H7 (cell line): Measurements from ENCODE around the gene TMEM138. TPM values are rescaled to one million over a fixed set of nuclear protein-coding genes. Genes with fewer than 3 reads are reported as not detected.

ENCODE experiments used
- DNase-seq: peaks from one replicate; pipeline ENCODE4 v3.0.0; 2012
- H3K27me3 ChIP-seq: 2 replicates; pipeline ENCODE4 v1.6.0; 2011; ENCODE audit warnings: mild to moderate bottlenecking, low read length; ENCODE audit not compliant: control insufficient read depth, insufficient read depth
- H3K36me3 ChIP-seq: replicated peaks from 2 replicates; pipeline ENCODE4 v1.5.1; 2011; ENCODE audit warnings: low read length; ENCODE audit not compliant: control insufficient read depth, insufficient read depth
- H3K4me3 ChIP-seq: 2 replicates; pipeline ENCODE4 v1.5.1; 2011; ENCODE audit warnings: low read depth, mild to moderate bottlenecking, control low read depth, low read length, moderate library complexity; ENCODE audit not compliant: insufficient read depth
- total RNA-seq: library from RNA; depleted of rRNA; stranded (reverse); fragments of >200 nt; shearing (Covaris generic); gene quantifications from 2 replicates; pipeline ENCODE4 v1.2.3, GENCODE V29; 2014

The TMEM138 gene
- total RNA-seq, 1 experiment from 2014 or later, result 33.9 TPM

- no peak for DNase-seq
- no peaks in the 10 kb centered on the region for H3K27me3 ChIP-seq
- no peaks in the 10 kb centered on the region; the same call in none of the 2 replicates for H3K36me3 ChIP-seq
- no peak overlapping the region for H3K4me3 ChIP-seq
Measured at GRCh38 chr11:61349916-61350315, 12.3 kb upstream of the TMEM138 start.

DNA sequence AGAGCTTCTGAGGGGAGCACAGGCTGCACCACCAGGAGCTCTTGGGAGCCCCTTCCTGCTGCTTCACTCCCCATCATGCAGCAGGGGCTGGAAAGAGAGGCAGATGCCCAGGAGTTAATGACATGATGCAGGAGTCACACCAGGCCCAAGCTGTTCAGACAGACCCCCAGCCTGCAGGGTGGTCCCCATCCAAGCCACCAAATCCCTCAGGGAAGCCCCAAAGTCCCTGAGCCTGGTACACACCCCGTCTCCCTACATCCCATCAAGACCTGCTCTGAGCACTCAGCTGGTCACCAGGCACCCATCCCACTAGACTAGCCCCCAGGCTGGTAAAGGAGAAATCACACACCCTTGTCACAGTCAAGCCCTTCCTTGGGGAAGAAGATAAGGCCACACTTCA lies 11.8 kb upstream of the TMEM138 start:
- H3K27me3 ChIP-seq, result no peaks in the 10 kb centered on the region
- H3K4me3 ChIP-seq, result no peak overlapping the region
- no peaks in the 10 kb centered on the region; the same call in none of the 2 replicates for H3K36me3 ChIP-seq
- DNase-seq, result no peak

DNA sequence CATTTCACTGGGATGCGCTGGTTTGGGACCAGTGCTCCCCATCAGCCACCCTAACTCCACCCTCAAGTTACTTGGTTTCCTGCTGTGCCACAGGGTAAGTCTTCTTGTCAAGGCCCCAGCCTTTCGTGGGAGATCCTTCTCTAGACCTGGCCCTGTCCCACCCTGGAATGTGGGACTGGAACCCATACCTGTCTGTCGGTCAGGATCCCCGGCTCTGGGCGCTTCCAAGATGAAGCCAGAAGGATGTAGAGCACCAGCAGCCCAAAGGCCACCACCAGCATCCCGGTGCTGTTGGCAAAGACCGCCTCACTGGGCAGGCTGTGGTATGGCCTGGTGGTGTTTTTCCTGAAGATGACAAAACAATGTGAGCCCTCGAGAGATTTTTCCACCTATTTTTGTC lies 11.4 kb upstream of the TMEM138 start:
- no peak overlapping the region for H3K4me3 ChIP-seq
- H3K27me3 ChIP-seq, result no peaks in the 10 kb centered on the region
- no peaks in the 10 kb centered on the region; the same call in none of the 2 replicates for H3K36me3 ChIP-seq
- no peak for DNase-seq

DNA sequence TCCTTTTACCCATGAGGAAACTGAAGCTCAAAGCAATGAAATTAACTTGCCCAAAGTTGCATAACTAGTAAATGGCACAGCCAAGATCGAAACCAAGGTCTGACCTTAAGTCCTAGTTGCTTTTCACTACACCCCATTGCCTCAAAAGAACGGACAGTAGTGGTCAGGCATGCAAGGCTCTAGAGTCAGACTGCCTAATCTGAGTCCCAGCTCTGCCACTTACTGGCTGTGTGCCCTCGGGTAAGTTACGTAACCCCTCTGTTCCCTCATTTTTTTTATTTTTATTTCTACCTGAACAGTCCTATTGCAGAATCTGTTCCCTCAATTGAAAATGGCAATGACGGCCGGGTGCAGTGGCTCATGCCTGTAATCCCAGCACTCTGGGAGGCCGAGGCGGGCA lies 10.1 kb upstream of the TMEM138 start:
- Histone ChIP-seq H3K4me3 (no peak overlapping the region), H3K36me3 (no peaks in the 10 kb centered on the region; the same call in 1 of the 2 replicates), H3K27me3 (no peaks in the 10 kb centered on the region)
- DNase-seq, result no peak

DNA sequence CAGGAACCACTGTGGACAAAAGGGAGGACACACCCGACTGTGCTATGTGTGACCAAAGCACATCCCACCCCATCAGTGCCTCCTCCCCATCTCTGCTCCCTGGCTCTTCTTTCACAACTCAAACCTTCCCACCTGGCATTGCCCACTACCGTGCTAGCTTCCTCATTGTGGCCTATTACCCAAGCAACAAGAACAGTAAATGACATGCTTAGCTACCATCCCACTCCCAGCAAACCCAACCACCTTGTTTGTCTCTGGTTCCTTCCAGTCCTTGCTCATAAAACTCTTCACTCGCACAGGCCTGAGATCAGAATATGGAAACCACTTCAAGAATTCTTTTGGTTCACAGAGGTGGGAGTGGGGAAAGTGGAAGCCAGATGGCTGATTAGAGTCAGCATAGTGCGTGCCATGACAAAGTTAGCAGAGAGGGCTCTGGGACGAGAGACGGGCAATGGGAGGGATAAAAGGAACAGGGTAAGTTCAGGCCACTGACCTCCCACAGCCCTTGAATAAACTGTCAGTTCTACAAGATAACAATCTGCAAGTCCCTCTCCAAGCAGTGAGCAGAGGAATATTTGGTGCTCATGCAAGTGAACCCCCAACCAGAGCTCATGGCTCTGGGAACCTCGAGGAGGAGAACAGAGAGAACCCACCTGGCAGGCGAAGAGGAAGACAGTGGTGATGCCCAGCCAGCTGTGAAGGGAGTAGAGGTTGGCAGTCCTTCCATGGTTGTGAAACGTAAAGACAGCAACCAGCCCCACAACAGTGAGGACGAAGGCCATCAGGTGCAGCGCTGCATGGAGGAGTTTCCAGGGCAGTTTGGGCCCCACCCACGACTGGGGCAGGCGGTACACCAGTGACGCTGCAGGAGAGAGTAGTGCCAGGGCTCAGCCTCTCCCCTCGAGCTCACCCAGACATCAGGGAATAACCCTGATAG lies 8.8 kb upstream of the TMEM138 start:
- H3K36me3 ChIP-seq, result no peaks in the 10 kb centered on the region; the same call in 1 of the 2 replicates
- H3K4me3 ChIP-seq, result no peak overlapping the region
- no peak for DNase-seq
- no peaks in the 10 kb centered on the region for H3K27me3 ChIP-seq

GRCh38 chr11:61354208-61354607 lies 8.0 kb upstream of the TMEM138 start:
- no peak for DNase-seq
- Histone ChIP-seq H3K36me3 (no peaks in the 10 kb centered on the region; the same call in 1 of the 2 replicates), H3K27me3 (no peaks in the 10 kb centered on the region), H3K4me3 (no peak overlapping the region)

- Histone ChIP-seq H3K36me3 (no peaks in the 10 kb centered on the region), H3K4me3 (no peak overlapping the region), H3K27me3 (no peaks in the 10 kb centered on the region)
- no peak for DNase-seq
Measured at GRCh38 chr11:61356706-61357105, 5.5 kb upstream of the TMEM138 start.

GRCh38 chr11:61357233-61357893 lies 4.8 kb upstream of the TMEM138 start:
- no peak for DNase-seq
- Histone ChIP-seq H3K36me3 (no peaks in the 10 kb centered on the region), H3K27me3 (no peaks in the 10 kb centered on the region), H3K4me3 (no peak overlapping the region)

DNA sequence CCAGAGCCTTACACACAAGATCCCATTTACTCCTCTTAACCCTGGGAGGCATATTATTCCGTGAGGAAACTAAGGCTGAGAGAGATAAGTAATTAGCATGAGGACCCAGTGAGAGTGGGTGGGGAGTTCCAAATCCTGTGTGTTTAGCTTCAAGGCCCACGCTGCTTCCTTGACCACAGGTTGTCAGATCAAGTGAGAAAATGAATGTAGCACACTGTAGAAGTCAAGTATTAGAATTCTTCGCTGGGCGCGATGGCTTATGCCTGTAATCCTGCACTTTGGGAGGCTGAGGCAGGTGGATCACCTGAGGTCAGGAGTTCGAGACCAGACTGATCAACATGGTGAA lies 4.3 kb upstream of the TMEM138 start:
- no peak overlapping the region for H3K4me3 ChIP-seq
- H3K27me3 ChIP-seq, result no peaks in the 10 kb centered on the region
- H3K36me3 ChIP-seq, result no peaks in the 10 kb centered on the region
- no peak for DNase-seq

DNA sequence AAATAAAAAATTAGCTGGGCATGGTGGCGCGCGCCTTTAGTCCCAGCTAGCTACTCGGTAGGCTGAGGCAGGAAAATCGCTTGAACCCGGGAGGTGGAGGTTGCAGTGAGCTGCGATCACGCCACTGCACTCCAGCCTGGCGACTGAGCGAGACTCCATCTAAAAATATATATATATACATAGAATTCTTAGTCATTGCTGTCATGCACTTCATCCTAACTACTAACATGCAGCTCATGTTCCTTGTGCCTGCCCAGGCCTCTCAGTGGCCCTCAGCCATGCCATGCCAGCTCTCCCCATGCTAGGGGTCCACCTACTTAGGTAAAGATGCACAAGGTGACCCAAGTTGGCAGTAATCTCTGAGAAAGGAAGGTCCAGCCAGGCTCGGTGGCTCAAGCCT lies 3.6 kb upstream of the TMEM138 start:
- DNase-seq, result no peak
- Histone ChIP-seq H3K4me3 (no peak overlapping the region), H3K27me3 (no peaks in the 10 kb centered on the region), H3K36me3 (peaks cover 1% of the 10 kb centered on the region; the same call in 1 of the 2 replicates)

DNA sequence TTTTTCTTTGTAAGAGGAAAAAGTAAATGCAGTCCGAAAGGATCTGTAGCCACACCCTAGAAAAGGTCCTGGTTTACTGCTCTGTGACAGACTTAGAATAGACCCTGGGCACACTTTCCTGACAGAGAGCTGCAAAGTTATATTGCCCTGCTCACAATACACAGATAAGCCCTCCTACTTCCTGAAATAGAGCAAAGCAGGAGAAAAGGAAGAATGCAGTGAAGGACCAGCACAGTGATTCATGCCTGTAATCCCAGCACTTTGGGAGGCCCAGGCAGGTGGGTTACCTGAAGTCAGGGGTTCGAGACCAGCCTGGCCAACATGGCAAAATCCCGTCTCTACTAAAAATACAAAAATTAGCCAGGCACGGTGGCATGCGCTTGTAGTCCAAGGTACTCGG lies 2.7 kb upstream of the TMEM138 start:
- H3K4me3 ChIP-seq, result no peak overlapping the region
- H3K36me3 ChIP-seq, result peaks cover 6% of the 10 kb centered on the region
- no peak for DNase-seq
- no peaks in the 10 kb centered on the region for H3K27me3 ChIP-seq

DNA sequence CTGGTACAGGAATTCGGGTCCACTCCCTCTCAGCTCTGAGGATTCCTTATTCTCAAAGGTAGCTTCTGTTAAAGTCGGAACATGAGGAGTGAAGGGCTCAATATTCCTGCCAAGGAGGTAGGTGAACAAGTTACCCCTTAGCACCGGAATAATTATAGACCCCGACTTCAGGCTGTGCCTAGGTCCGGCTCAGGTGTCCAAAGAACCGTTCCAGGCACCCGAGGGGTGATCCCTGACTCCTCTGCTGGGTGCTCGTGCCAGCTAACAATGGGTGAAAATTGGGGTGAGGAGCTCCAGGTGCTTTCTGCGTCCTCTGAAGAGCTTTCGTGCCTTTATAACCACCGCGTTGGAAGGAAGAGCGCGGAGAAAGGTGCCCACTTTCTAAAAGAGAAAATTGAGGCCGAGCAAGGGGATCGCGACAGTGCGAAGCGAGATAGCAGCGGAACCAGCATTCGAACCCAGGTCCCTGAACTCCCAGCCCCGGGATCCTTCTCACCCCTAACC lies 885 bp upstream of the TMEM138 start:
- no peak for DNase-seq
- H3K36me3 ChIP-seq, result peaks cover 14% of the 10 kb centered on the region
- H3K27me3 ChIP-seq, result no peaks in the 10 kb centered on the region
- H3K4me3 ChIP-seq, result peak overlapping the region; percentile 93

- Histone ChIP-seq H3K36me3 (peaks cover 22% of the 10 kb centered on the region), H3K27me3 (no peaks in the 10 kb centered on the region), H3K4me3 (peak overlapping the region; percentile 93)
- DNase-seq, result peak; percentile 63
Measured at GRCh38 chr11:61362542-61362875, 335 bp downstream of the TMEM138 start.

DNA sequence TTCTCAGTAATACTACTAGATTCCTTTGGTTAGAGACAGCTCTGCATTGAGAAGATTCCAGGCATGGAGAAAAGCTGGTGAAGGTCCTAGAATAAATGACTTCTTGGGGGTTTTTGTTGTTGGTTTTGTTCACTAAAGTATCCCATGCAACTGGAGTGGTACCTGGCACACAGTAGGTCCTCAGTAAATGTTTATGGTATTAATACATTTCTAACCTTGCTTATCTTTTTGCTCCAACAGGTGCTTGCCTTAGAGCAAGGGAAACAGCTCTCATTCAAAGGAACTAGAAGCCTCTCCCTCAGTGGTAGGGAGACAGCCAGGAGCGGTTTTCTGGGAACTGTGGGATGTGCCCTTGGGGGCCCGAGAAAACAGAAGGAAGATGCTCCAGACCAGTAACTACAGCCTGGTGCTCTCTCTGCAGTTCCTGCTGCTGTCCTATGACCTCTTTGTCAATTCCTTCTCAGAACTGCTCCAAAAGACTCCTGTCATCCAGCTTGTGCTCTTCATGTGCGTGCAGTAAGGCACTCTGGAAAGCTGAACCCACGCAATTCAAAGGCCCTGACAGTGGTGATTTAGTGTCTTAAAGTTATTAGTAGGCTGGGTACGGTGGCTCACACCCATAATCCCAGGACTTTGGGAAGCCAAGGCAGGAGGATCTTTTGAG lies 2.0 kb downstream of the TMEM138 start:
- H3K4me3 ChIP-seq, result no peak overlapping the region
- no peak for DNase-seq
- H3K36me3 ChIP-seq, result peaks cover 29% of the 10 kb centered on the region
- no peaks in the 10 kb centered on the region for H3K27me3 ChIP-seq
